DOHH2 (cell line): ENCODE data around the gene KBTBD12.

Source experiments
- H3F3A ChIP-seq: fragments of 200-600 bp; sonication (generic), shearing (Covaris generic); 2 replicates; pipeline ENCODE4 v1.6.0; 2016; ENCODE audit warnings: antibody characterized with exemption, mild to moderate bottlenecking; ENCODE audit not compliant: control insufficient read depth, insufficient read depth
- H3K27ac ChIP-seq: fragments of 200-600 bp; sonication (generic); 2 replicates; pipeline ENCODE4 v1.5.1; 2014; ENCODE audit warnings: low read depth, mild to moderate bottlenecking, low read length, moderate library complexity
- H3K27me3 ChIP-seq: fragments of 200-600 bp; sonication (generic); 2 replicates; pipeline ENCODE4 v1.6.1; 2014; ENCODE audit warnings: mild to moderate bottlenecking, low read length, mixed read lengths; ENCODE audit not compliant: control insufficient read depth
- H3K36me3 ChIP-seq: fragments of 200-600 bp; sonication (generic); 2 replicates; pipeline ENCODE4 v1.6.1; 2014; ENCODE audit warnings: mild to moderate bottlenecking, low read length, moderate library complexity, mixed read lengths; ENCODE audit not compliant: control insufficient read depth
- H3K4me1 ChIP-seq: fragments of 200-600 bp; sonication (generic); 2 replicates; pipeline ENCODE4 v1.6.1; 2014; ENCODE audit warnings: mild to moderate bottlenecking, low read length, mixed read lengths; ENCODE audit not compliant: control insufficient read depth
- H3K4me2 ChIP-seq: fragments of 200-600 bp; sonication (generic); 2 replicates; pipeline ENCODE4 v1.6.0; 2014; ENCODE audit warnings: mild to moderate bottlenecking, low read length, moderate library complexity
- H3K4me3 ChIP-seq: fragments of 200-600 bp; sonication (generic); 2 replicates; pipeline ENCODE4 v1.5.1; 2014; ENCODE audit warnings: mild to moderate bottlenecking, low read length, mixed read lengths
- H3K79me2 ChIP-seq: fragments of 200-600 bp; sonication (generic); 2 replicates; pipeline ENCODE4 v1.6.1; 2014; ENCODE audit warnings: mild to moderate bottlenecking, low read length, mixed read lengths; ENCODE audit not compliant: control insufficient read depth
- H3K9me2 ChIP-seq: fragments of 200-600 bp; sonication (generic); replicated peaks from 2 replicates; pipeline ENCODE4 v1.6.1; 2014; ENCODE audit warnings: mild to moderate bottlenecking, low read length, mixed read lengths; ENCODE audit not compliant: control insufficient read depth
- H3K9me3 ChIP-seq: fragments of 200-600 bp; sonication (generic); 2 replicates; pipeline ENCODE4 v1.6.1; 2014; ENCODE audit warnings: antibody characterized with exemption, low read length, mixed read lengths; ENCODE audit not compliant: control insufficient read depth, insufficient read depth
- H4K20me1 ChIP-seq: fragments of 200-600 bp; sonication (generic); 2 replicates; pipeline ENCODE4 v1.6.0; 2014; ENCODE audit warnings: low read depth, mild to moderate bottlenecking, antibody characterized with exemption, low read length, moderate library complexity; ENCODE audit not compliant: control insufficient read depth, insufficient read depth
- CTCF ChIP-seq: fragments of 200-600 bp; sonication (generic); IDR thresholded peaks from one replicate; pipeline ENCODE4 v1.5.1; 2014; ENCODE audit warnings: antibody characterized with exemption, mild to moderate bottlenecking, low read depth, low read length; ENCODE audit not compliant: poor library complexity, severe bottlenecking
- EZH2phosphoT487 ChIP-seq: fragments of 200-600 bp; sonication (generic); IDR thresholded peaks from 2 replicates; pipeline ENCODE4 v1.6.1; 2017; ENCODE audit warnings: borderline replicate concordance, mild to moderate bottlenecking, antibody characterized with exemption, low read length, moderate library complexity, mixed read lengths

The KBTBD12 gene

DNA sequence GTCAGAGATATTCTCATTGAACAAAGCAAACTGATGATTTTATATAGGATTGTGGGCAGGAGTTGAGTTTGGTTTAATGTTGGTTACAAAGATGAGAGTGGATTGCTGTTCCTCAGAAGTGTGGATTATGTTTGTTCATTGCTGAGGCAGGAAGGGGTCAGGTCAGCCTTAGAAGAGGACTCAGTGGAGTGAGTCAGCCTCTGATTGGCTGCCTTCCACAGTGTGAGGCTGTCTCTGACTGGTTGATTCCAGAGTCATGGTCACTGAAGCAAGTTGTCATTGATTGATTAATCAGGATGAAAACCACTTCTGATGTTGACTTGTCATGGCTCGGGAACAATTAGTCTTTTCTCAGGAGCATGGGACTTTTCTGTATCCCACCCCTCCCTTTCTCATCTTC is 36.2 kb downstream of the KBTBD12 start:
- Histone ChIP-seq H3K36me3 (no peaks in the 10 kb centered on the region), H3K4me3 (no peak overlapping the region), H3K27me3 (peaks cover 26% of the 10 kb centered on the region; the same call in 1 of the 2 replicates), H3K27ac (no peak overlapping the region), H3K4me1 (no peaks in the 10 kb centered on the region), H3K79me2 (no peaks in the 10 kb centered on the region), H3K9me2 (no peaks in the 10 kb centered on the region), H3K9me3 (no peaks in the 10 kb centered on the region), H4K20me1 (no peaks in the 10 kb centered on the region), H3K4me2 (no peak overlapping the region), H3F3A (no peaks in the 10 kb centered on the region)
- no peak for TF ChIP-seq CTCF
- TF ChIP-seq EZH2phosphoT487: no peak

GRCh38 chr3:127953091-127954035 is 38.3 kb downstream of the KBTBD12 start:
- Histone ChIP-seq H3K4me2 (no peak overlapping the region), H3K79me2 (no peaks in the 10 kb centered on the region), H3K27ac (no peak overlapping the region), H3K27me3 (peaks cover 17% of the 10 kb centered on the region; the same call in 1 of the 2 replicates), H3F3A (no peaks in the 10 kb centered on the region), H3K9me3 (no peaks in the 10 kb centered on the region), H4K20me1 (no peaks in the 10 kb centered on the region), H3K4me1 (no peaks in the 10 kb centered on the region), H3K4me3 (no peak overlapping the region), H3K9me2 (no peaks in the 10 kb centered on the region), H3K36me3 (no peaks in the 10 kb centered on the region)
- TF ChIP-seq EZH2phosphoT487: no peak
- TF ChIP-seq CTCF: no peak

DNA sequence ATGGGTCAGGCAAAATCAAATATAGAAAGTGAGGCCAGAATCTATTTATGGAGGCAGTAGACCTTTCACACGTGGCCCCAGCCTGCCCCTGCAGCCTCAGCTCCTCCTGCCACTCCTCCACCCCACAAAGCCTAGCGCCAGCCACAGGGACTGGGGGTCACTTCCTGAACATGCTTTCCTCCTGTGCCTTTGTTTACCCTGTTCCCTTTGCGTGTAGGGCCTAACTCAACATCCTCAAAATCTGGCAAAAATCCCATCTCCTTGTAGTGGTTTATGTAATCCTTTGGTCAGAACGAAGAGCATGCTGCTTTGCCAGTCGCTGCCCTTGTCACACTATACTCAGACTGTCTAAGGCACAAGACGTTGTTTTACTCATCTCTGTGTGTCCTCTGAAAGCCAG is 39.6 kb downstream of the KBTBD12 start:
- no peaks in the 10 kb centered on the region for H3K79me2 ChIP-seq
- peaks cover 13% of the 10 kb centered on the region; the same call in 1 of the 2 replicates for H3K27me3 ChIP-seq
- H4K20me1 ChIP-seq: no peaks in the 10 kb centered on the region
- H3K4me3 ChIP-seq: no peak overlapping the region
- H3K4me2 ChIP-seq: no peak overlapping the region
- TF ChIP-seq CTCF: no peak
- no peak overlapping the region for H3K27ac ChIP-seq
- no peaks in the 10 kb centered on the region for H3K9me2 ChIP-seq
- no peaks in the 10 kb centered on the region for H3F3A ChIP-seq
- no peaks in the 10 kb centered on the region for H3K4me1 ChIP-seq
- no peaks in the 10 kb centered on the region for H3K9me3 ChIP-seq
- H3K36me3 ChIP-seq: no peaks in the 10 kb centered on the region
